MCF 10A (cell line): ENCODE results near the gene SERPINB1. TPM values are rescaled to one million over a fixed set of nuclear protein-coding genes. Genes with fewer than 3 reads are reported as not detected.

ENCODE experiments used
- BruUV-seq: library from RNA; stranded (reverse); fragments of 400-500 nt; replicated peaks from 2 replicates; lab custom pipeline; 2021; lab: Mats Ljungman, UMichigan
- CTCF ChIA-PET: fragments of 300-600 bp; sonication (Branson Sonifier 250); formaldehyde crosslinking; extraction: SDS; loops from one replicate; lab custom pipeline; 2021; ENCODE audit warnings: antibody characterized with exemption, inconsistent platforms; lab: Yijun Ruan, JAX
- POLR2A ChIA-PET: fragments of 300-600, 350-650 bp; sonication (Branson Sonifier 250); formaldehyde crosslinking; extraction: SDS; loops from one replicate; lab custom pipeline; 2020; ENCODE audit warnings: antibody characterized with exemption, inconsistent platforms; lab: Yijun Ruan, JAX
- DNase-seq: peaks from one replicate; pipeline ENCODE4 v3.0.0-alpha.2; 2018; ENCODE audit not compliant: unreplicated experiment
- H3K27ac Mint-ChIP-seq: one replicate; pipeline ENCODE4 v1.8.0; 2022; ENCODE audit warnings: mild to moderate bottlenecking, low read depth, mixed read lengths; ENCODE audit not compliant: unreplicated experiment
- H3K27me3 Mint-ChIP-seq: one replicate; pipeline ENCODE4 v1.8.0; 2022; ENCODE audit warnings: mixed read lengths; ENCODE audit not compliant: insufficient read depth, unreplicated experiment
- H3K36me3 Mint-ChIP-seq: one replicate; pipeline ENCODE4 v1.8.0; 2022; ENCODE audit warnings: mild to moderate bottlenecking, moderate library complexity, mixed read lengths; ENCODE audit not compliant: insufficient read depth, unreplicated experiment
- H3K4me1 Mint-ChIP-seq: one replicate; pipeline ENCODE4 v1.8.0; 2022; ENCODE audit warnings: mixed read lengths; ENCODE audit not compliant: insufficient read depth, unreplicated experiment
- H3K4me3 Mint-ChIP-seq: one replicate; pipeline ENCODE4 v1.8.0; 2022; ENCODE audit warnings: mild to moderate bottlenecking, moderate library complexity, mixed read lengths; ENCODE audit not compliant: unreplicated experiment
- H3K9me3 Mint-ChIP-seq: one replicate; pipeline ENCODE4 v1.8.0; 2022; ENCODE audit warnings: mixed read lengths; ENCODE audit not compliant: unreplicated experiment
- CTCF ChIP-seq: fragments of 200-600 bp; IDR thresholded peaks from one replicate; pipeline ENCODE4 v1.8.0; 2022; ENCODE audit warnings: antibody characterized with exemption, mild to moderate bottlenecking; ENCODE audit not compliant: unreplicated experiment
- intact Hi-C: fragments of 100-400 bp; cut with micrococcal nuclease; formaldehyde crosslinking; loops from 2 replicates; pipeline ENCODE4 v1.14.1; 2022
- total RNA-seq: library from RNA; stranded (reverse); gene quantifications from 2 replicates; pipeline ENCODE4 v1.2.3, GENCODE V29; 2022

The SERPINB1 gene
- total RNA-seq, 1 experiment from 2014 or later: 20.8 TPM

- H3K36me3 Mint-ChIP-seq: no peaks in the 10 kb centered on the region
- H3K9me3 Mint-ChIP-seq: no peaks in the 10 kb centered on the region
- intact Hi-C loops: no loop called here
- DNase-seq: no peak
- no peak overlapping the region for H3K4me3 Mint-ChIP-seq
- POLR2A ChIA-PET: no interaction called here
- H3K27me3 Mint-ChIP-seq: no peaks in the 10 kb centered on the region
- TF ChIP-seq CTCF: no peak
- no peak overlapping the region for H3K27ac Mint-ChIP-seq
- CTCF ChIA-PET: interaction anchor here (2.3 kb wide), 1 partner anchor 36 kb away, joined by 6 read pairs; the partner anchor contains the start of gene SERPINB1
- BruUV-seq: no TSS peak
- peaks cover 20% of the 10 kb centered on the region for H3K4me1 Mint-ChIP-seq
These were observed 35.0 kb downstream of the SERPINB1 start for GRCh38 chr6:2806644-2807043.

- no peak for DNase-seq
- intact Hi-C loops: no loop called here
- peaks cover 14% of the 10 kb centered on the region for H3K4me1 Mint-ChIP-seq
- H3K27ac Mint-ChIP-seq: no peak overlapping the region
- no TSS peak for BruUV-seq
- no peak for TF ChIP-seq CTCF
- H3K27me3 Mint-ChIP-seq: no peaks in the 10 kb centered on the region
- CTCF ChIA-PET: interaction anchor here (1.0 to 1.9 kb wide), 3 partner anchors 14 to 53 kb away, joined by 3 to 10 read pairs (median 3); no protein-coding TSS in a partner anchor
- H3K36me3 Mint-ChIP-seq: no peaks in the 10 kb centered on the region
- H3K4me3 Mint-ChIP-seq: no peak overlapping the region
- H3K9me3 Mint-ChIP-seq: no peaks in the 10 kb centered on the region
- POLR2A ChIA-PET: interaction anchor here (1.3 kb wide), 1 partner anchor 11 kb away, joined by 3 read pairs; no protein-coding TSS in a partner anchor
These were observed 36.6 kb downstream of the SERPINB1 start for GRCh38 chr6:2805031-2805430.

GRCh38 chr6:2804516-2804915 lies 37.1 kb downstream of the SERPINB1 start:
- CTCF ChIA-PET: interaction anchor here (0.9 to 1.9 kb wide), 3 partner anchors 13 to 53 kb away, joined by 3 to 10 read pairs (median 3); no protein-coding TSS in a partner anchor
- H3K27me3 Mint-ChIP-seq: no peaks in the 10 kb centered on the region

More at GRCh38 chr6:2804516-2804915, 37.1 kb downstream of the SERPINB1 start:
- no peak overlapping the region for H3K4me3 Mint-ChIP-seq
- intact Hi-C loops: no loop called here
- POLR2A ChIA-PET: interaction anchor here (1.0 to 1.3 kb wide), 2 partner anchors 11 to 14 kb away, joined by 3 read pairs; no protein-coding TSS in a partner anchor
- no peaks in the 10 kb centered on the region for H3K36me3 Mint-ChIP-seq
- no peak overlapping the region for H3K27ac Mint-ChIP-seq
- H3K9me3 Mint-ChIP-seq: no peaks in the 10 kb centered on the region
- DNase-seq: no peak
- no TSS peak for BruUV-seq
- H3K4me1 Mint-ChIP-seq: peaks cover 9% of the 10 kb centered on the region
- TF ChIP-seq CTCF: no peak
